ENCODE measurements around the gene KDM1A.

The KDM1A gene

DNA sequence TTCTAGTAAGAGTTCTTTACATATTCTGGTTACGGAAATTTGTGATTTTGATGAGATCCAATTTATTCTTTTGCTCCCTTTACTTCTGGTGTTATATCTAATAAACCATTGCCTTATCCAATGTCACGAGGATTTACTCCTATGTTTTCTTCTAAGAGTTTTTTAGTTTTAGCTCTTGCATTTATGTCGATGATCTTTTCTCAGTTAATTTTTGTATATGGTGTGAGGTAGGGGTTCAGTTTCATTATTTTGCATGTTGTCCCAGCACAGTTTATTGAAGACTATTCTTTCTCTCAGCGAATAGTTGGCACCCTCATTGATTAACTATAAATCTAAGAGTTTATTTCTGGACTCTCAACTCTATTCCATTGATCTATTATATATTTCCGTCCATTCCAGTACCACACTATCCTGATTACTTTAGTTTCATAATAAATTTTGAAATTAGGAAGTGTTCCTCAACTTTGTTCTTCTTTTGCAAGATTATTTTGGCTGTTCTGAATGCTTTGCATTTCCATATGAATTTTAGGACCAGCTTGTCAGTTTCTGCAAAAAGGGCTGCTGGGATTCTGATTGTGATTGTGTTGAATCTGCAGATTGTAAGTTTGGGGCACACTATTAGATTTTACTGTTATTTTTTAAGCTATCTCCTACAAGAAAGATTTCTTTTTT is 4.0 kb downstream of the KDM1A start:
- Histone ChIP-seq H3K4me1 (ENCODE audit: control insufficient read depth in 1 of 2, insufficient read depth in 1 of 2, low read depth in 1 of 2, low read length in 1 of 2) (peaks cover 8 to 15% of the 10 kb centered on the region in 2 experiments), H3K36me3 (no peaks in the 10 kb centered on the region), H3K27ac (no peak overlapping the region), H3K27me3 (peaks cover 5% of the 10 kb centered on the region), H3K4me3 (ENCODE audit: low read depth in 1 of 2, low read length in 1 of 2) (no peak overlapping the region), H3K9me3 (no peaks in the 10 kb centered on the region)
- TF ChIP-seq, protein P1, sequence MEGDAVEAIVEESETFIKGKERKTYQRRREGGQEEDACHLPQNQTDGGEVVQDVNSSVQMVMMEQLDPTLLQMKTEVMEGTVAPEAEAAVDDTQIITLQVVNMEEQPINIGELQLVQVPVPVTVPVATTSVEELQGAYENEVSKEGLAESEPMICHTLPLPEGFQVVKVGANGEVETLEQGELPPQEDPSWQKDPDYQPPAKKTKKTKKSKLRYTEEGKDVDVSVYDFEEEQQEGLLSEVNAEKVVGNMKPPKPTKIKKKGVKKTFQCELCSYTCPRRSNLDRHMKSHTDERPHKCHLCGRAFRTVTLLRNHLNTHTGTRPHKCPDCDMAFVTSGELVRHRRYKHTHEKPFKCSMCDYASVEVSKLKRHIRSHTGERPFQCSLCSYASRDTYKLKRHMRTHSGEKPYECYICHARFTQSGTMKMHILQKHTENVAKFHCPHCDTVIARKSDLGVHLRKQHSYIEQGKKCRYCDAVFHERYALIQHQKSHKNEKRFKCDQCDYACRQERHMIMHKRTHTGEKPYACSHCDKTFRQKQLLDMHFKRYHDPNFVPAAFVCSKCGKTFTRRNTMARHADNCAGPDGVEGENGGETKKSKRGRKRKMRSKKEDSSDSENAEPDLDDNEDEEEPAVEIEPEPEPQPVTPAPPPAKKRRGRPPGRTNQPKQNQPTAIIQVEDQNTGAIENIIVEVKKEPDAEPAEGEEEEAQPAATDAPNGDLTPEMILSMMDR (IDR thresholded peaks at IDR 0.05), result no peak

DNA sequence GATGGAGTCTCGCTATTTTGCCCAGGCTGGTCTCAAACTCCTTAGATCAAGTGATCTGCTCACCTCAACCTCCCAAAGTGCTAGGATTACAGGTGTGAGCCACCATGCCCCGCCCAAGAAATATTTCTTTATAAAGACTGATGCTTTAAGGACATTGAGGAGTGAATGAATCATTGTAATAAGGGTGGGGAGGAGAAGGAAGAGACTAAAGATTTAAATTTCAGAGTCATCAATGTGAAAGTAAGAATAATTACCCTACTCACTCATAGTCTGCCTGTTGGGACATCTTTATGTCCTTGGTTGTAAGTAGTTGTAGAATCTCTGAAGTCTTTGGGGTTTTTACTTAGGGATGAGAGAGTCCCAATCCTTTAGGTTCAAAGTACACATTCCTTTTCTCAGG is 7.3 kb downstream of the KDM1A start:
- H3K27me3 ChIP-seq, result no peaks in the 10 kb centered on the region
- H3K27ac ChIP-seq, result no peak overlapping the region
- TF ChIP-seq, protein P1 (IDR thresholded peaks at IDR 0.05), result no peak
- H3K9me3 ChIP-seq, result no peaks in the 10 kb centered on the region
- H3K4me1 ChIP-seq (ENCODE audit: control insufficient read depth in 1 of 2, insufficient read depth in 1 of 2, low read depth in 1 of 2, low read length in 1 of 2), result peaks cover 0 to 6% of the 10 kb centered on the region in 2 experiments
- H3K4me3 ChIP-seq (ENCODE audit: low read depth in 1 of 2, low read length in 1 of 2), result no peak overlapping the region
- no peaks in the 10 kb centered on the region for H3K36me3 ChIP-seq

DNA sequence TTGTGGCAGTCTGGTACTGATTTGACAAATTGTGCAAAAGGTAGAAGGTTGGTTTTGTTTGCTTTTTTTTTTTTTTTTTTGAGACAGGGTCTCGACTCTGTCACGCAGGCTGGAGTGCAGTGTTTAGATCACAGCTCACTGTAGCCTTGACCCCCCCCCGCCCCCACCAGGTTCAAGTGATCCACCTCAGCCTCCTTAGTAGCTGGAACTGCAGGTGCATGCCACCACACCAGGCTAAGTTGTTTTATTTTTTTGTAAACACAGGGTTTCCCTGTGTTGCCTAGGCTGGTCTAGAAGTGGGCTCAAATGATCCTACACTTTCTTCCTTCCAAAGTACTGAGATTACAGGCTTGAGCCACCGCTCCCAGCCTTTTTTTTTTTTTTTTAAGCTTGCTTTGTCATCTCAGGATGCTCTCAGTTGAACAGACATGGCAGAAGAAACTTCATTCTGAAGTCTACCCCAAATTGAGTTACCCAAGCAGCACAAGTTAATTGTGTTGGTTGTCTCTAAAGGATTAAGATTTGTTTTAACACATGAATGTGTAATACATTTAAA is 8.2 kb downstream of the KDM1A start:
- Histone ChIP-seq H3K4me1 (ENCODE audit: control insufficient read depth in 1 of 2, insufficient read depth in 1 of 2, low read depth in 1 of 2, low read length in 1 of 2) (peaks cover 0 to 6% of the 10 kb centered on the region in 2 experiments), H3K27ac (no peak overlapping the region), H3K36me3 (no peaks in the 10 kb centered on the region), H3K9me3 (no peaks in the 10 kb centered on the region), H3K27me3 (no peaks in the 10 kb centered on the region), H3K4me3 (ENCODE audit: low read depth in 1 of 2, low read length in 1 of 2) (no peak overlapping the region)
- TF ChIP-seq, protein P1 (IDR thresholded peaks at IDR 0.05), result no peak

DNA sequence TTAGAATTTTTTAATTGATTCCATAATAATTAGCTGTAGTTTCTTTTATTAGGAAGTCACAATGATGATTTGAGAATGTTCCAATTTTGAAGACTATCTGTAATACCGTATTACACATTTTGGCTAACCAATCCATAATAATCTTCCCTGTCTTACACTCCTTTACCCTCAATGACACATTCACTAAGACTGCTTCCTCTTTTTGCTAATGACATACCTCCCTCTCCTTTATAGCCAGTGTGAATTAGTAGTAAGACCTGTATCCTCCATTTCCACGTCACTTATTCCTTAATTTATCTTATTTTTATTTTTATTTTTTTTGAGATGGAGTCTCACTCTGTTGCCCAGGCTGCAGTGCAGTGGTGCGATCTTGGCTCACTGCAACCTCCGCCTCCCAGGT is 10.1 kb downstream of the KDM1A start:
- TF ChIP-seq, protein P1 (IDR thresholded peaks at IDR 0.05), result no peak
- Histone ChIP-seq H3K27ac (no peak overlapping the region), H3K27me3 (no peaks in the 10 kb centered on the region), H3K36me3 (no peaks in the 10 kb centered on the region), H3K4me3 (ENCODE audit: low read depth in 1 of 2, low read length in 1 of 2) (no peak overlapping the region), H3K9me3 (no peaks in the 10 kb centered on the region), H3K4me1 (ENCODE audit: control insufficient read depth in 1 of 2, insufficient read depth in 1 of 2, low read depth in 1 of 2, low read length in 1 of 2) (no peaks in the 10 kb centered on the region)

DNA sequence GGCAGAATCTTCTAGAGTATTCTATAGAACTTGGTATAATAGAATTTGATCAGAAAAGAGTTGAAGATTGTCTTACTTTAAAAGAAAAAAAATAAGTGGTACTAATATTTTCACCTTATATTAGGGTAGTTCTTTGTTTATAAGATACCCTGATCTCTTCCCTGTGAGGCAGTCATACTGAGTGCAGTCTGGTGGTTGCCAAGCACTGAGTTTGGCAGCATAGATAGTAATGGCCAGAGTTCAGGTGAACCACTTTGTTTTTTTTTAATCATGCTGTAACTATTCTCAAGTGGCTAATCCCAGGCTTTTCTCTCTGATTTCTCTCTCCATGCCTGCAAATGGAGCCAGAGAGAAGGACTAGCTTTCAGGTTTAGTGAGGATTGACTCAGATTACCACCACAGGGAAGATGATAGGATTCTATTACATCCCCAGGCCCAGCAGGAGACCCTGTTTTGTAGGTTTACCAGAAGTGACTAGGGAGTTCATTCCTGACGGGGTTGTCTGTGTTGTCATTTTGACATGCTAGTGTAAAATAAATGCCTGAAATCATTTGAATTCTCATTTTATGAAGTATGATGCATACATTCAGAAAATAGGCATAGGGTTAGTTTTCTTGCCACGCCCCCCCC is 16.7 kb downstream of the KDM1A start:
- no peaks in the 10 kb centered on the region for H3K9me3 ChIP-seq
- TF ChIP-seq, protein P1 (IDR thresholded peaks at IDR 0.05), result no peak
- H3K4me1 ChIP-seq (ENCODE audit: control insufficient read depth in 1 of 2, insufficient read depth in 1 of 2, low read depth in 1 of 2, low read length in 1 of 2), result no peaks in the 10 kb centered on the region
- no peak overlapping the region for H3K27ac ChIP-seq
- no peaks in the 10 kb centered on the region for H3K27me3 ChIP-seq
- H3K4me3 ChIP-seq (ENCODE audit: low read depth in 1 of 2, low read length in 1 of 2), result no peak overlapping the region
- no peaks in the 10 kb centered on the region for H3K36me3 ChIP-seq
